Measurements from ENCODE around the gene CPT1B.

Gene CPT1B

GRCh38 chr22:50600967-50601668 is 22.9 kb upstream of the CPT1B start:
- no peak for DNase-seq (ENCODE audit: low spot score)
- ChIA-PET CTCF (no interaction called here), POLR2A (ENCODE audit: low non-redundant PET) (no interaction called here)
- no peak overlapping the region for H3K27ac ChIP-seq
- no peak for TF ChIP-seq CTCF (conservative IDR thresholded peaks at IDR 0.05; ENCODE audit: low read depth)

GRCh38 chr22:50600538-50600937 is 22.3 kb upstream of the CPT1B start, which contains the start of gene MAPK8IP2:
MAPK8IP2 (plus strand) TSS chr22:50600793; CDS start chr22:50600819, 26 bp downstream.
- no peak for TF ChIP-seq CTCF (conservative IDR thresholded peaks at IDR 0.05; ENCODE audit: low read depth)
- ChIA-PET CTCF (no interaction called here), POLR2A (ENCODE audit: low non-redundant PET) (no interaction called here)
- no peak within 1 kb of the TSS for H3K27ac ChIP-seq
- no peak for DNase-seq (ENCODE audit: low spot score)

GRCh38 chr22:50599816-50600455 is 21.7 kb upstream of the CPT1B start:
- no peak overlapping the region for H3K27ac ChIP-seq
- CTCF ChIA-PET = no interaction called here
- POLR2A ChIA-PET (ENCODE audit: low non-redundant PET) = no interaction called here
- no peak for TF ChIP-seq CTCF (conservative IDR thresholded peaks at IDR 0.05; ENCODE audit: low read depth)
- peak; percentile 56 for DNase-seq (ENCODE audit: low spot score)

- CTCF ChIA-PET = interaction anchor here (1.0 kb wide), 1 partner anchor 35 kb away, joined by 3 read pairs; the partner anchor contains the start of gene SYCE3
- POLR2A ChIA-PET (ENCODE audit: low non-redundant PET) = no interaction called here
These were observed 18.9 kb upstream of the CPT1B start for GRCh38 chr22:50597097-50597496.

GRCh38 chr22:50595189-50595588 is 17.0 kb upstream of the CPT1B start:
- TF ChIP-seq CTCF (conservative IDR thresholded peaks at IDR 0.05; ENCODE audit: low read depth) = no peak
- CTCF ChIA-PET = no interaction called here
- DNase-seq (ENCODE audit: low spot score) = no peak
- H3K27ac ChIP-seq = no peak overlapping the region
- POLR2A ChIA-PET (ENCODE audit: low non-redundant PET) = no interaction called here

More at GRCh38 chr22:50597097-50597496, 18.9 kb upstream of the CPT1B start:
- TF ChIP-seq CTCF (conservative IDR thresholded peaks at IDR 0.05; ENCODE audit: low read depth) = no peak
- DNase-seq (ENCODE audit: low spot score) = no peak
- H3K27ac ChIP-seq = no peak overlapping the region

- DNase-seq (ENCODE audit: low spot score) = no peak
- H3K27ac ChIP-seq = no peak overlapping the region
- ChIA-PET POLR2A (ENCODE audit: low non-redundant PET) (no interaction called here), CTCF (no interaction called here)
- TF ChIP-seq CTCF (conservative IDR thresholded peaks at IDR 0.05; ENCODE audit: low read depth) = no peak
These were observed 9.2 kb upstream of the CPT1B start for GRCh38 chr22:50587407-50587806.

Measured in RWPE1 (cell line).